ENCODE measurements around the gene SENP2.
"Not testable (repeated sequence)": the region's sequence is repeated elsewhere in the genome, so short reads cannot be mapped to it uniquely, and the experiment has no call there.

Gene SENP2

GRCh38 chr3:185594073-185594472, 8.0 kb downstream of the SENP2 start:
- DNase-seq = no peak

- no peak for DNase-seq
Observed at GRCh38 chr3:185595526-185595925, 9.4 kb downstream of the SENP2 start.

DNA sequence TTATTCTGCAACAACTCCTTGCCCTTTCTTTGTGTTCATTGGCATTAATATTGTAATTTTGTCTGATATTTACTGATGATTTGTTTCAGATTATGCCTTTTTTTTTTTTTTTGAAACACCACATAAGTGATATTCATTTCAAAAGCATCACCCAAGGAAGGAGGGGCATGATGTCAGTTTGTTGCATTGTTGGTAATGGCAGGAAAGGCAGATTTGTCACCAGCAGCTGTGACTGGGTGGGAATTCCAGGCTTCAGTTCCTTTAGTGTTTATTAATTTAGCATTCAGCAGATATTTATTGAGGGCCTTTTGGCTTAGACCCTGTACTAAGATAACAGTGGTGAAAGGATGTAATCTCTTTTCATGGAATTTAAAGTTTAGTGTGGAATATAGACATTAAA, 19.5 kb downstream of the SENP2 start:
- DNase-seq = no peak

DNA sequence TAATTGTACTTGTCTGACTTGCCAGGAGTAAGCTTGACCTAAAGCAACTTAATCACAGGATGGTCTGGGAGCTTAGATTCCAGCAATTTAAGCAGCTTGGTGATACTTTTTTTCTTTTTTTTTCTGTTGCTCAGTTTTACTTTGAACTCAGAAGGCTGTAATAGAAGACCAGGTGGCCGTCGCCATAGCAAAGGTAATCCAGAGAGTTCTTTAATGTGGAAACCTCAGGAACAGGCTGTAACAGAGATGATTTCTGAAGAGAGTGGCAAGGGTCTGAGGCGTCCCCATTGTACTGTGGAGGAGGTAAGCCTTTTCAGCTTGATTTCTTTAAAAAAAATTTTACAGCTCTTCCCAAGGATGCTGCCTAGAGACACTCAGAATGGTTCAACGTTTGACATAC, 20.1 kb downstream of the SENP2 start:
- DNase-seq = no peak

DNA sequence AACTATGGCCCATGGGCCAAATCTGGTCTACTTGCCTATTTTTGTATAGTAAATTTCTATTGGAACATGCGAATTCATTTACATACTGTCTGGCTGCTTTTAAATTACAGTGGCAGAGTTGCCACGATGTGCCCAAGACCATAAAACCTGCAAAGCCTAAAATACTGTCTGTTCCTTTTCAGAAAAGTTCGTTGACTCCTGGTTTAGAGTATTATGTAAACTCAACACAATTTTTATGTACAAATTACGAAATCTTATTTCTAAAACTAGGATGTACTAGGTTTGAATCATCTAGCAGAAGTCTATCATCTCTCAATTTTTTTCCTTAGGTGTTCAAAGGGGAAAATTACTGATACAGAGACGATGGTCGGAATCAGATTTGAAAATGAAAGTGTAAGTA, 26.9 kb downstream of the SENP2 start:
- no peak for DNase-seq

DNA sequence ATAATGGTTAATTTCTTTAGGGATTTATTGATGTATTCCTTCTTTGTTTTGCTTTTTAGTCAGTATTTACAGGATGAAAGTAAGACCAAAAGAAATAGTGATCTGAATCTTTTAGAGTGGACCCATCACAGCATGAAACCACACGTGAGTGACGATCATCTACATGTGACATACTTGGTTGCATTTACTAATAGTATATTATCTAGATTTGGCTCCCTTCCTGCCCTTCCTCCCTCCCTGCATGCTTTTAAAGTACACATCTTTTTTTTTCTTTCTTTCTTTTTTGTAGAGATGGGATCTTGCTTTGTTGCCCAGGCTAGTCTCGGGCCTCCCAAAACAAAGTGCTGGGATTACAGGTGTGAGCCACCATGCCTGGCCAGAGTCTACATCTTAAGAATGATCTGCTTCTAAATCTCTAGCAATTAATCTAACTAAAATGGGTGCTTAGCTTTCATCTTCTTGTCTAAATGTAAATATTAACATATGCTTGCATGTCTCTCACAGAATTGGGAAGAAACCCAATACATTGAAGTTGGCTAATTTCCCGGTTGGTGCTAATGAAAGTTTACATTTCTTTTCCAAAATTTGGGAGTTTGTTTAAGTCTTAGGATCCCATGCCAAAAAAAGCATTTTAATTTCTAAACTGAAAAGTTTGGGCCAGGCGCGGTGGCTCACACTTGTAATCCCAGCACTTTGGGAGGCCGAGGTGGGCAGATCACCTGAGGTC, 38.0 kb downstream of the SENP2 start:
- no peak for DNase-seq

DNA sequence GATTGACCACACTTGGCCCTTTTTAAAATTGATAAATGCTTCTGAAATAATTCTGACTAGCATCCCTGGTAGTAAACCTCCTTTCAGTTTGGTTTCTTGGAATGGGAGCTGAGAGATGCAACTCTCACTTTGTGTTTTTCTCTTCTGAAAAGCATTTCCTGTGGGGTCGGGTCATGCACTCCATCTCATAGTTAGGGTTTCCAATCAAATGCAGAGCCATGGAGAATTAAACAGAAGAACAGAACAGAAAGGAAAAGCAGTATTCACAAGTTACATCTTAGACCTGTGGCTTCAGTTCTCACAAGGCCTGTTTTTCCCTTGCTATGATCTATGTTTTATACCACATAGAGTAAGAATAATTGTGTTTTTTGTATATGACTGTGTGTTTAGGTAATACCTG, 39.7 kb downstream of the SENP2 start:
- DNase-seq = no peak

DNA sequence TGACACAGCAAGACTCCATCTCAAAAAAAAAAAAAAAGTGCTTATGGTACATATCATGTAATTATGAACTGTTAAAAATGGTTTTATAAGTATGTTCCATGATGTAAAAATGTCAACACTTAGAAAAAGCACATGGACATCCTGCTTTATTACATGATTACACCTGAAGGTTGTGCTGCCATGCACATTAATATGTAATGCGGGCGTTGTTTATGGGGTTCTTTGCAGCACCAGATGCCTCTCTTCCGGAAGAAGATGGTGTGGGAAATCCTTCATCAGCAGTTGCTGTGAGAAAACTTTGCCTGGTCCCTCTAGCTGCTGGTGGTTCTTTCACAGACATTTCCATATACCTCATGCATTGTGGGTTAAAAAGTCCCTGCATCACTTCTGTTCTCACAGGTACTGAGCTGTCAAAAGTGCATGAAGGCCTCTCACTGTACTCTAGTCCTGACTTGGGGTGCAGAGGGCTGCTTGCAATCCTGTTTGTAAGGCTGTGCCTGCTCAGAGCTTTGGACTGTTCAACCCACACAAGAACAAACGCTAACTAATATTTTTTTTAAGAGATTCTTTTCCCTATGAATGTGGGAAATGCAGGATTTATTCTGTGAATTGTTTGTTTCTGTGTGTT, 43.6 kb downstream of the SENP2 start:
- no peak for DNase-seq

DNA sequence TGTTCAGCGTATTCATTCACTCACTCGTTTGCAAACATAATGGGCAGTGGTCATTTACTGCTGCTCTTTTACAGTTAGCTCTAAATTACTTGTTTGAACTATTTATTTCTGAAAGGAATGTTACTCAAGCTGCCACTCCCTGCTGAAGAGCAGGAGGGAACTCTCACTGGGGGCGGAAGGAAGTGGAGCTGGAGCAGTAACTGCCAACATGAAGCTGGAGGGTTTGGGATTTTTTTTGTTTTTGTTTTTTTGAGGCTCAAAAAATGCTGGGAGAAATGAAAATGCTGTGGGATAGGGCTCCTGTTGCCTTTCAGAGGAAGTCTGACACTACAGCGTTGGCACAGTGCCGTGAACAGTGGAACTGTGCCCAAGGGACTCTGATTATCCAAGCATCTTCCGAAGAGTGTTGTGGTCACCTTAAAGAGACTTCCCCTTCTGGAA, 44.1 kb downstream of the SENP2 start:
- DNase-seq = no peak

DNA sequence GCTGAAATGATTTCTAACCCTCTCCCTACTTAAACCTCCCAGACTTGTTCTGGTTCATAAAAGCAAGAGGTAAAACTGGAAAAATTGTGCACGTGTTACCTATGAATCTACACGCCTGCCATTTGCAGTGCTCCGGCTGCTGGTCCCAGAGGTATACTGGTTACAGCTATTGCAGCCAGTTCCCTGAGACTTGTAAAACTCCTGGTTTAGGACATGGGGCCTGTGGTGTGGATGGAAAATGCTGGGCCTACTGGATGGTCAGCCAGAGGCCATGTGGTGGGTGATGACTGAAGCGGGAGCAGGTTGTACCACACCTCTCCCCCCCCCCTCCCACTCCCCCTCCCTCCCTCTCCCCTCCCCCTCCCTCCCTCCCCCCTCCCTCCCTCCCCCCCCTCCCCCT, 45.0 kb downstream of the SENP2 start:
- DNase-seq = no peak

DNA sequence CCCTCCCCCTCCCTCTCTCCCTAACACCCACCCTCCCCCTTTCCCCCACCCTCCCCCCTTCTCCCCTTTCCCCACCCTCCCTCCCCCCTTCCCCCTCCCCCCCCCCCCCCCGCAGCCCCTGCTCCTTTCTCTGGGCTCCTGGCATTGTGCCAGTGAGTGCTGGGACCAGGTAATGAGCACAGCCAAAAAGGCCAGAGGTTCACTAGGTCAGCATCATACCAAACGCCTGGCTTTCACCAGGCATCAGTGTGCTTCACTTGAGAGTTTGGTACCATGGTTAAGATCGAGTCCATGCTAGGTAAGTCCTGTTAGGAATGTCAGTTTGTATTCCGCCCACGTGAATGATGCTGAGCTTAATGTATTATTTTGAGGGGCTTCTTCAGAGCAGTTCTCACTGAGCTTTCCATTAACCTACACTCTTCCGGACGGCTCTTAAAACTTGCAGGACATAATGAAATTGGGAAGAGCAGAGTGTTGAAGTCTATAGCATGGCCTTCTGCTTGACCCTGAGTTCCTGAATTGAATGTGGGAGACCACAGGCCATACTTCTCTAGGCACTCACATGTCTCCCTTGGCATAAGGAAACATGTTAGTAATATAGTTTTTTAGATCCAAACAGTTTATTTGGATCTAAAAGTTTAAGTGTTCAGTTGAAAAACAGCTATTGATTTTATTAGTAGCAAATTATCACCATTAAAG, 45.6 kb downstream of the SENP2 start:
- no peak for DNase-seq

DNA sequence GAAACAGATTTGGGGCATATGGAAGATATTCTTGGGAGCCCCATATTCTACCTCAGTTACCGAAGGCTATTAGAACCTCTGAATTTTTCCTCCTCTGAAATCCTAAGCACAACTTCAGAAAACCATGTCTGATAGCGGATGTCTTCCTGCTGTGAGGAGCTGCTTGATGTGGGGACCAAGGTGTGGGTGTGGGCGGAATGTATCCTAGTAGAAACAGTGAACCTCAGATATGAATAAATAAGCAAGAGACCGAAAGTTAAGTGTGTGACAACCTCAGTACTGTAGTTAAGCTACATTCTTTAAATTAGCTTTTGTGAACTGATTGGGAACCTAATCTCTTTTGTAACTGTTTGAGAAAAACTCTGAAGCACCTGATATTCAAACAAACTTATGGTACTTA, 46.9 kb downstream of the SENP2 start:
- DNase-seq = no peak

DNA sequence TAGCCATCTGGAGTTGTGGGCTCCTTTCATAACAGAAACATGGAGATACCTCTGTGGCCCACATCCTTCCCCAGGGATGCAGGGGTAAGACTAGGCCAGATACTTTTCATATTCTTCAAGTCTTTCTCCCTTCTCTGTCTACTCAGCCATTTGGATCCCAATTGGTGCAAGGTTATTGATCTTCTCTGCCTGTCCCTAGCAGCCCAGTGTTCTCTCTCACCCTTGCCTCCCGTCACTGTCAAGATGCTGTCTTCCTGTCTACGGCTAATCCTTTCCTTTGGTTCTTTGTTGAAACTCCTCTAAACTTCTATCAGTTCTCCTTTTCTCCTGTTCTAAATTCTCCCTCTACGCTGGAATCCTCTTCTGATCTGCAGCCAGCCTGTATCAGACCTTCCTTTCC, 51.3 kb downstream of the SENP2 start:
- no peak for DNase-seq

- DNase-seq = not testable (repeated sequence)
Observed at GRCh38 chr3:185638651-185639050, 52.6 kb downstream of the SENP2 start.

- no peak for DNase-seq
Observed at GRCh38 chr3:185639632-185640206, 53.6 kb downstream of the SENP2 start.

- no peak for DNase-seq
Observed at GRCh38 chr3:185640308-185640707, 54.2 kb downstream of the SENP2 start.

- DNase-seq = not testable (repeated sequence)
Observed at GRCh38 chr3:185645191-185645590, 59.1 kb downstream of the SENP2 start.

- no peak for DNase-seq
Observed at GRCh38 chr3:185645596-185646381, 59.7 kb downstream of the SENP2 start.

GRCh38 chr3:185646382-185647133, 60.5 kb downstream of the SENP2 start:
- no peak for DNase-seq

GRCh38 chr3:185647134-185647879, 61.2 kb downstream of the SENP2 start:
- DNase-seq = no peak

GRCh38 chr3:185647880-185648210, 61.8 kb downstream of the SENP2 start:
- no peak for DNase-seq

DNA sequence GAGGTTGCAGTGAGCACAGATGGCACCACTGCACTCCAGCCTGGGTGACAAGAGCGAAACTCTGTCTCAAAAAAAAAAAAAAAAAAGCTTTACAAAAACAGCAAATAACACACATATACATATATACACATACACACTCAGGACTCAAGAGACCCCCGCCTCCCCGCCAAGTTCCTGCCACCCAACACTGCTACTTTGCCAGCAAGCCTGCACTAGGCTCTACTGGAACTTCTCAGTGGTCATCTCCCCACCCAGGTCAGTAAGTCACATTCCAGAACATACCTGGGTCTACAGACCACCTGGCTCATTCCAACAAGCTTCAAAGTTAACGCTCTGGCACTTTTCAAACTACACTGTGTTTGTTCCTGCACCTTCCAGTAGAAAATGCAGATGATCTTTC, 62.3 kb downstream of the SENP2 start:
- DNase-seq = no peak
